Right lobe of liver (tissue), 4 donors: ENCODE results near the gene TADA2B.

Experiments
- CTCF ChIP-seq, 4 donors: fragments of 200-600 bp in 3 of 4; fragments of 450-650 bp in 1 of 4; IDR thresholded peaks; one replicate each; pipeline versions ENCODE4 v1.5.1 to v1.8.0; 2016 to 2022; ENCODE audit warnings: antibody characterized with exemption in 4 of 4, mild to moderate bottlenecking in 2 of 4
- POLR2A ChIP-seq: fragments of 450-650 bp; IDR thresholded peaks from one replicate; pipeline ENCODE4 v1.6.1; 2017; ENCODE audit warnings: antibody characterized with exemption, mild to moderate bottlenecking
- donor health status: DM: no; HTN: no; CAD: no.
- donor health status: DM: no; HTN: no; CAD: no.
- donor health status: DM: no; HTN: yes; CAD: no.

GRCh38 chr4:7021355-7021754 lies 21.8 kb upstream of the TADA2B start:
- no peak for TF ChIP-seq CTCF (IDR thresholded peaks at IDR 0.05)
- TF ChIP-seq POLR2A: no peak
